Ureter (tissue), 1 donor: ENCODE measurements around the gene GPR155. TPM values are rescaled to one million over a fixed set of nuclear protein-coding genes. Genes with fewer than 3 reads are reported as not detected.
"Not testable (repeated sequence)": the region's sequence is repeated elsewhere in the genome, so short reads cannot be mapped to it uniquely, and the experiment has no call there.

Experiments
- DNase-seq: peaks from one replicate; pipeline ENCODE4 v3.0.0-alpha.2; 2020; ENCODE audit warnings: low spot score
- total RNA-seq: library from RNA; stranded (reverse); gene quantifications from one replicate; pipeline ENCODE4 v1.2.4, GENCODE V29; 2023
- donor health status: DM: yes; HTN: yes; CAD: no.

The GPR155 gene
- total RNA-seq, 1 donor from 2014 or later = 5.5 TPM

DNA sequence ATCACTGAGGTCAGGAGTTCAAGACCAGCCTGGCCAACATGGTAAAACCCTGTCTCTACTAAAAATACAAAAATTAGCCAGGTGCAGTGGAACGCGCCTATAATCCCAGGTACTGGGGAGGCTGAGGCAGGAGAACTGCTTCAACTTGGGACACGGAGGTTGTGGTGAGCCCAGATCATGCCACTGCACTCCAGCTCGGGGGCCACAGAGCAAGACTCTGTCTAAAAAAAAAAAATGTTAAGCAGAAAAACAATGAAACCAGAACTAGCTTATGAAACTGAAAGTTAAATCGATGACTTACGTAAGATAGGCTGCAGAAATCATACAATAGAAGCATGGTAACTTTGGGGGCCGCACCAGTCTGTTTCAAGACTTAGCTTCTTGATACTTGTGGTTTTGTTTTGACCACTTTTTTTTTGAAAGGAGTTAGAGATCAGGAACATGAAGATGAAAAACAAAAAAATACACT is 6.2 kb upstream of the GPR155 start:
- DNase-seq = no peak

DNA sequence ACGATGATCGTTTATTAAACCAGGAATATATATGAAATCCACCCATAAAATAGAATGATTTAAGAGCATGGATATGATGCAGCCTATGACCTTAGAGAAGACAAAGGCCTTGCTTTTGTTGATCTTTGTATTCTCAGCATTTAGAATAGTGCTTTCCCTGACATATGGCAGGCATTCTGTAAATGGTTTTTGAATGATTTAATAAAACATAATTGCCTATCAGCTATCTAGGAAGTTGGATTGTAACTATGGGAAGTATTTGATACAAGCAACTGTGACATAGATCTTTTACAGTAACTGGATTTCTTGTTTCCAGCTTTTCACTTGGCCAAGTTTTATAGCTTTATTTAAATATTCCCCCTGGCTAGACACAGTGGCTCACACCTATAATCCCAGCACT is 5.1 kb upstream of the GPR155 start:
- DNase-seq = no peak

DNA sequence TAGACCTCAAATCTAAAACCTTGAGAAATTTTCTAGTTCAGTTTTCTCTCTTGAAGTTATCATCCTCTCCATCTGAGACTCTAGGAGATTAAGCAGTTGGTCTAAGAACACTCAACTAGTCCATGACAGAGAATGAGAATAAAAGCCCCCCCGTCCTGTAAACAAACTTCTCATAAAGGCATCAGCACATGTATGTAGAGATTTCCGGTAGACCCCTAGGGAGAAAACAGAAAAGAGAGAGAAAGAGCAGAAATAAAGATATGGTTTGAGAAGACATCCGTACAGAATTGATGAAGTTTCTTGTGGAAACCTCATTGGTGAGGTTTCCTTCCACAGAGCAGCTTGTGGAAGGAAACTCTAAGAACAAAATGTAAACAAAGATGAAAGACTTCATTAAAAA is 3.2 kb upstream of the GPR155 start:
- DNase-seq = no peak

DNA sequence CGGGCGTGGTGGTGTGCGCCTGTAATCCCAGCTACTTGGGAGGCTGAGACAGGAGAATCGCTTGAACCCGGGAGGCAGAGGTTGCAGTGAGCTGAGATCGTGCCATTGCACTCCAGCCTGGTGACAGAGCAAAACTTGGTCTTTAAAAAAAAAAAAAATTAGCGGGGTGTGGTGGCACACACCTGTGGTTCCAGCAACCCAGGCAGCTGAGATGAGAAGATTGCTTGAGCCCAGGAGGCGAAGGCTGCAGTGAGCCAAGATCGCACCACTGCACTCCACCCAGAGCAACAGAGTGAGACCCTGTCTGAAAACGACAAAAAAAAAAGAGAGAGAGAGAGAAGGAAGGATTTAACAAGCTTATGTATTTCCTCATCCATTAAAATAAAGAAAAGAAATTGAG is 2.7 kb upstream of the GPR155 start:
- not testable (repeated sequence) for DNase-seq

DNA sequence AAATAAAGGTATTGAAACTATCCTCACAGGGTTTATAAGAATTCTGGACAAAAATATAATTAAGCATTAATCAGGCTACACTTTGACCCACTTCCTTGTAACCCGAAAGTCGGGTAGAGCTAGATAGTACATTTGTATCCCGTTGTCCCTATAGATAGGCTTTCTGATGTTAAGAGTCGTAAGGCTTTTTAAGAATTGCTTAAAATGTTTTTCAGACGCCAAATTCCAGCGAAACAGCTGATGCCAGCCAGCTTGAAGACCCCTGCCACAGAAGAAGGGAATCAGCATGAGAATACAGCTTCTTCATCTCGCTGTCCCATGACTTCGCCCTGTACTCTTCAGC is 962 bp upstream of the GPR155 start:
- DNase-seq = no peak

DNA sequence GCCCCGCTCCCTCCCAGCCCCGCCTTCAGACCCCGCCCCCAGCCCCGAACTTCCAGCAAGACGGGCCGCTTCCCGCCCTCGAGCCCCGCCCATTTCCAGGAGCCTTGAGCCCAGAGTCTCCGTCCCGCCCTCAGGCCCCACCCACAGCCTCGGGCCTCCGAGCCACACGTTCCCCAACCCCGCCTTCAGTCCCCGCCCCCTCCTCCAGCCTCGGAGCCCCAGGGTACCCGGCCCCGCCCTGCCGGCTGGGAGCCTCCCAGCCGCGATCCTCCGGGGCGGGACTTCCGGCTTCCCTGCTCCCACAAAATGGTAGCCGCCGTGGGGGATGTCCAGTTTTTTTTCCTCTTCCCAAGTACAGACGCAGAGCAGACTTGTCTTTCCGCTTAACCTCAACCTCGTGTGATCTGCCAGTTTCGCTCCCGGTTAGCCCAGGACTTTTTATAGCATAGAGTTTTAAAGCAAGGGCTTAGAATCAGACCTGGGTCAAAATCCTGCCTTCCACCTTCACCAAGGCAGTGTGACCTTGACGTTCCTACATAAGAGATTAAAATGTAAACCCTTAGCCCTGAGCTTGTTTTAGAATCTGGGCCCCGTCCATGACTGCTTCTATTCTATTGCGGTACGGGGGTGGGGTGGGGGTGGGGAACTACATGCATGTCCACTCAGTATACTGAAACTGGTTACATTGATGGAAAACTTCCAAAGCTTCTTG is 435 bp upstream of the GPR155 start:
- DNase-seq = peak; percentile 100

DNA sequence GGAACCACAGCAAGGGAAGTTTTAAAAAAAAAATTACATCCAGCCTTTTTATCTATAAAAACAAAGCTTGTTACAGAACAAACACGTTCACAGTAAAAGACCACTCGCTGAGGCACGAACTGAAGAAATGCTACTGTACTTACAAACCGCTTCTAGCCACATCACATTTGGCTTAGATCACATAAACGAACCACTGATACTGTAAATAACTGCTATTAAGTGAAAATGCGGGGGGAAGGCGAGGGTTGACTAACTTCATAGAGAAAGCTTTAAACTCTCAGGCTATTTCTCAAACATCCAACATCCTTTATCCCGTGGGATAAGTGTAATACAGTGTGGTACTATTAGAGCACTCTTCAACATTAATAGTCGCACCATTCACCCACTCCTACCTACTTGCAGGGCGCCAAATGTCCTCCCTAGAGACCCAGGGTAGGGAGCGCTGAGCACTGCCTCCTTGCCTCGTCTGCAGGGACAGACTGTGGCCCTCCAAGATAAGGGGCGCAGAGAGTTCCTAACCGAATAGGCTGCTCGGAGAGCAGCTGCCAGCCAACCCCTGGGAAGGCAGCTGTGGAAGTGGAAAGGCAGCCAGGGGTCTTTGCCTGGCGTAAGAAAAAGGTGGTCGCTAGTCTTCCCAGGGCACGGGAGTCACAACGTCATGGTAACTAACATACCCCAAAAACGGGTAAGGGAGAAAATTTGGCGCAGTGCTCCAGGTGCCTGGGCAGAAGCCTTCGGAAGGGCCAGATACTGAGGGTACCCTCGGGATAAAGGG is 854 bp downstream of the GPR155 start:
- no peak for DNase-seq

DNA sequence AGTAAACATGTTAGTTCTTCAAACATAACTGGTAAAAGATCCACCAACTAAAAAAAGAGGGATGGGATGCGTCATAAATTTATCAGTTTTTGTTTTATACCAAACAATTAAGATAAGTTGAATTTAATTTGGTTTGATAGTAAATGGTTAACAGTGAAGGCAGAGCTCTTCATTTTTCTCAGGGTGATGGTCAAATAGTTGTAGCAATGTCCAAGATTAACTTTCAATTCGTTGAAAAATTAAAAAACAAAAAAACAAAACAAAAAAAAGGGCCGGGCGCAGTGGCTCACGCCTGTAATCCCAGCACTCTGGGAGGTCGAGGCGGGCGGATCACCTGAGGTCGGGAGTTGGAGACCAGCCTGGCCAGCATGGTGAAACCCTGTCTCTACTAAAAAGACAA is 1.8 kb downstream of the GPR155 start:
- DNase-seq = not testable (repeated sequence)

DNA sequence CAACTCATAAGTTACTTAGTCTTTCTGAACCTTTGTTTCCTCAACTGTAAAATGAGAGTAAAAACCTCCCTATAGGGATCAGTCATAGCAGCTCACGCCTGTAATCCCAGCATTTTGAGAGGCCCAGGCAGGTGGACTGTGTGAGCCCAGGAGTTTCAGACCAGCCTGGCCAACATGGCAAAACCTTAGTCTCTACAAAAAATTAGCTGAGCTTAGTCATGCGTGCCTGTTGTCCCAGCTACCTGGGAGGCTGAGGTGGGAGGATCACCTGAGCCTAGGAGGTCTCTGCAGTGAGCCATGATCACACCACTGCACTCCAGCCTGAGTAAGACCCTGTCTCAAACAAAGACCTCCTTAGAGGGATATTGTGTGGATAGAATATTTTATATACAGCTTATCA is 2.3 kb downstream of the GPR155 start:
- DNase-seq = no peak

DNA sequence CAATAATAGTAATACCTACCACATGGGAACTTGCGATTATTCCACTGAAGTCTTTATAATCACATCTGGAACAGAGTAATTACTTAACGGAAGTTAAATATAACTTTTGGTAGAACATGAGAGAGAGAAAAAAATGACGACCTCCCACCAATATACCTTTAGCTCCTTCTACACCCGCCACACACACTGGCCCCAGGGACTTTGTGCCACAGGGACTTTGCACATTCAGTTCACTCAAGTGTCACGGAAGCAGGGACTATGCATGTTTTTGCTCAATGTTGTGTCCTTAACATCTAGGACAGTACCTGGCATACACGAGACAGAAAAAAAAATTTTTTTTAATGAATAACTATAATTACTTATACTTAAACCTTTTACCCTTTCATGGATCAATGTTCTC is 4.0 kb downstream of the GPR155 start:
- no peak for DNase-seq

DNA sequence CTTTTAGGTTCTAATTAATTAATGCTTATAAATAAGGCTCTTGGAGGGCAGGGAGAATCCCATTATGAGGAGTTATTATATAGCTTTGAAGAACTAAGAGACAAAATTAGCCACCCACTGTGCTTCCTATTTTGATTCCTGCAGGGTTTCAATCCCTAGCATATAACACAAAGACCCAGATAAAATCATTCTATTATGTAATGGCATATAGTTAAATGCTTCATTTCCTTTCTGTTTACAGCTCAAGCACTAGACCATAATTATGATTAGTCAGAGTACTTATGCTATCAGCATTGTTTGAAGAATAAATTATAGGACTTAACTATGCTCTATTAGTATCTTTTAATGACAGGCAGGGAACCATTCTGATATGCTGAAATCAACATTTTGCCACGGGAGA is 9.1 kb downstream of the GPR155 start:
- DNase-seq = no peak

DNA sequence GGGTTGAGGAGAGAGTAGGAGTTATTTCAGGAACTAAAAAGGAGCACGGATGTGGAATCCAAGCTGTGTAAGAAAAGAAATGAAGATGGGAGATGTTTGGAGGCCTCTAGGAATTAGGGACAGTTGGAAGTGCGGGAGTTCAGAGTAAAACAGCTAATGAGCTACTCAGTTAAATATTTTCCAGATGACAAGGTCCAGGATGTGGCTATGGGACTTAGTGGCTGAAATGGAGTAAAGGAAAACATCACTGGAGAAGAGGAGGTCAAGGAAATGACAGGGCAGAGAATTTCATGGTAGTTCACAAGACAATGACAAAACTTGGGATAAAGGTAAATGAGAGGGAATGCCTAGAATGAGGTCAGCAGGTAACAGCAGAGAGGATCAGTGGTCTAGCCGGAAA is 13.0 kb downstream of the GPR155 start:
- DNase-seq = no peak

DNA sequence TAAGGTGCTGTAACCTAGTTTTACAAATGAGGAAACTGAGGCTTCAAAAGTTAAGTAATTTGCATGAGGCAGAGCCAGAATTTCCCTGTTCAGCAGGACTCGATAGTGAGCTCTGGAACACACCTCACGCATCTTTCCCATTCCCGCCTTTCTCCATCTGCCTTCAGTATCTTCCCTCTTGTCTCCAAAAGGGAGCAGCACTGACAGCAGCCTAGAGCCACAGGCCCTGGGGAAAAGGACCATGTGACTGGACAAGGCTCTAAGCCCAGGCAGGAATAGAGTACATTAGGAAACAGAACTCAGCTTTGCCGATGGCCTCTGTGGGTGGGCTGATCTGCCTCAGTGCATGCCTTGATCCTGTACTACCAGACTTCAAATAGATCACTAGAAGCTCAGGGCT is 21.5 kb downstream of the GPR155 start:
- no peak for DNase-seq

DNA sequence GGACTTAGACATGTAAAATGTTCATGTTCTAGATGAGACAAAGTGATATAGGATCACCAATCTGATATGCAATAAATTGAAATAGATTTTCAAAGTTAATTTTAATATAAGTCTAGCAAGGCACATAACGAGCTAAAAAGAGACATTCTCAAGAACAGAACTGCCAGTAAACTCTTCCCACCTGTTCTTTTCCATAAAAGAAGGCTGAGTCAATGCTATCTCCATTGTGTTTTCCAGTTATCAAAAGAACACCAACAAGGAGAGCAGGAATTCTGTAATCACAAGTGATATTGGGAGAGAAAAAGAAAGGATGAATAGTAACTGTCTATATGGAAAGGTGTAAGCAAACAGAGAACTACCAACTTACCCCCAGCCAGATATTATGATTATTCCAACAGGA is 25.6 kb downstream of the GPR155 start:
- DNase-seq = no peak

DNA sequence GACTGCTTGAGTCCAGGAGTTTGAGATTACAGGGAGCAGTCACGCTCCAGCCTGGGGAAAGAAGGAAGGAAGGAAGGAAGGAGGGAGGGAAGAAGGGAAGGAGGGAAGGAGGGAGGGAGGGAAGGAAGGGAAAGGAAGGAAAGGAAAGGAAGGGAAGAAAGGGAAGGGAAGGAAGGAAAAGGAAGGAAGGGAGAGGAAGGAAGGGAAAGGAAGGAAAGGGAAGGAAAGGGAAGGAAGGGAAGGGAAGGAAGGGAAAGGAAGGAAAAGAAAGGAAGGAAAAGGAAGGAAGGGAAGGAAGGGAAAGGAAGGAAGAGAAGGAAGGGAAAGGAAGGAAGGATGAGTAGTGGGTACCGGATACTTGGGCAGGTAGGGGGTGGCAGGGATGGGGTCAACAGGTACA is 32.3 kb downstream of the GPR155 start:
- no peak for DNase-seq

DNA sequence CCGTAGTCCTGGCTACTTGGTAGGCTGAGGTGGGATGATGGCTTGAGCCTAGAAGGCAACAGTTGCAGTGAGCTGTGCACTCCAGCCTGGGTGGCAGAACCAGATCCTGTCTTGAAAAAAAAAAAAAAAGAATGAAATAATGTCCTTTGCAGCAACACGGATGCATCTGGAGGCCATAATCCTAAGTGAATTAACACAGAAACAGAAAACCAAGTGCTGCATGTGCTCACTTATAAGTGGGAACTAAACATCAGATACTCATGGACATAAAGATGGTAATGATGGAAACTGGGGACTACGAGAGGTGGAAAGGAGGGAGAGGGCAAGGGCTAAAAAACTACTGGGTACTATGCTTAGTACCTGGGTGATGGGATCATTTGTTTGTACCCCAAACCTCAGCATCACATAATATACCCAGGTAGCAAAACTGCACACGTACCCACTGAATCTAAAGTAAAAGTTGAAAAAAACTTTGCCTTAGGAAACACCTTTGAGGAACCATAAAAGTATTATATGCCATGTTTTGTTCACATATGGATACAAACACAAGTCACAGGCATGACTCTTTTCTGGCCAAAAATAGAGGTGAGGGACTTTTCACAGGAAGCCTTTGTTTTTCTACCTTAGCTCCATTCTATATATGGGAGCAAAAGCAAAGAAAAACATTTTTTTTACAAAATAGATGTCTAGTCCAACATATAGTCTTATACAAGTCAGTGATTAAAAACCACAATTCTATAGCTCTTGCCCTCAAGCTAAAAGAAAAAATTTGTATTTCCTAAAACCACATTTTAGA is 36.6 kb downstream of the GPR155 start:
- no peak for DNase-seq

DNA sequence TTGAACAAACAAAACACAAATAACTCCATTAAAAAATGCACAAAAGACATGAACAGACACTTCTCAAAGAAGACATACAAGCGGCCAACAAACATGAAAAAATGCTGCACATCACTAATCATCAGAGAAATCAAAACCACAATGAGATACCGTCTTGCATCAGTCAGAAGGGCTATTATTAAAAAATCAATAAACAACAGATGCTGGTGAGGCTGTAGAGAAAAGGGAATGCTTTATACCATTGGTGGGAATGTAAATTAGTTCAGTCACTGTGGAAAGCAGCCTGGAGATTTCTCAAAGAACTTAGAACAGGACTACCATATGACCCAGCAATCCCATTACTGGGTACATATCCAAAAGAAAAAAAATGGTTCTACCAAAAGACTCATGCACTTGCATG is 37.8 kb downstream of the GPR155 start:
- no peak for DNase-seq

DNA sequence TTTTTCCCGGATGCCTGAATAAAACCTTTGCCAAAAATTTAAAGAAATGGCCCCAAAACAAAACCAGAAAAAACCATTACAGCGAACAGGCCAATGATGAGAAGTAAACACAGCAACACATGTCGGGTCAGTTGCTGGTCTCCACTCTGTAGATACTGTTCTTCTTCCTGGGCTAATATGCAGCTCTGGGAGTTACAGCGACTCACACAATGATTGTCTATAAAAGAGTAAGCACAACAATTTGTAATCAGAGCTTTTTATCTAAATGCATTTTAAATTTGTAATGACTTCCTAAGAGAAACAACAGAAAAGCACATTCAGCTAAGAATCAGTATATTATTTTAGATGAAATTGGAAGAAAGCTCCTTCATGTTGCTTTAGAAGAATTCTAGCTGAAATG is 40.3 kb downstream of the GPR155 start:
- DNase-seq = no peak

DNA sequence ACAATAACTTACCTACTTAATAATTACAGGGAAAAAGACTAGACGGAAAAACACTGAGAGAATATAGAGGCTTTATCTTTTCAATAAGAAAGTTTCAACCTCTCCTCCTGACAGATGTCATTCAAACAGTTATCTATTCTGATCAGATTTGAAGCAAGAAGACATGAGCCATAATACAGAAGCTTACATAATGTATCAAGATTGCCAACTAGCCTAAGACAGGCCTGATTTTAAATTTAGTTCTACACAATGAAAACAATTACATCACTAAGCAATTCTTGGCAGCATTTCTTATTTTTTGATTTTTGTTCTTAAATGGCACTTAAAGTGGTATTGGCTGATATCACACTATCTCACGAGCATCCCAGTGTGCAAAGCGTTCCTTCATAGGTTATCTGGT is 41.6 kb downstream of the GPR155 start:
- DNase-seq = no peak

DNA sequence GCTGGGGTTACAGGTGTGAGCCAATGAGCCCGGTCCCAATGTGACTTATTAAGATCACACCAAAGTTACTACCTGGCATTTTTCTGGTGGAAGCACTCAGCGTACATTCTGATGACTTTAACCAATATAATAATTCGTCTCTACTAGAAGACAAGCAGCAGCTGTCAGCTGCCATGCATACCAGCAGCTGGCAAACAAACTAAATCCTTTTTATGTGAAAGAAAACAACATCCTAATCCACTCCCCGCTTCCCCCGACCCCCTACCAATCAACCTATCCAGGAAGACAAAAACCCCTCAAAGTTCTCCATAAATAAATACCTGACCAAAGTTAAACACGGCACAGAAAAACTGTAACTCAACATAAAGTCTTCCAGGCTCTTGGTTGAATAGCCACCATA is 42.1 kb downstream of the GPR155 start:
- DNase-seq = no peak

DNA sequence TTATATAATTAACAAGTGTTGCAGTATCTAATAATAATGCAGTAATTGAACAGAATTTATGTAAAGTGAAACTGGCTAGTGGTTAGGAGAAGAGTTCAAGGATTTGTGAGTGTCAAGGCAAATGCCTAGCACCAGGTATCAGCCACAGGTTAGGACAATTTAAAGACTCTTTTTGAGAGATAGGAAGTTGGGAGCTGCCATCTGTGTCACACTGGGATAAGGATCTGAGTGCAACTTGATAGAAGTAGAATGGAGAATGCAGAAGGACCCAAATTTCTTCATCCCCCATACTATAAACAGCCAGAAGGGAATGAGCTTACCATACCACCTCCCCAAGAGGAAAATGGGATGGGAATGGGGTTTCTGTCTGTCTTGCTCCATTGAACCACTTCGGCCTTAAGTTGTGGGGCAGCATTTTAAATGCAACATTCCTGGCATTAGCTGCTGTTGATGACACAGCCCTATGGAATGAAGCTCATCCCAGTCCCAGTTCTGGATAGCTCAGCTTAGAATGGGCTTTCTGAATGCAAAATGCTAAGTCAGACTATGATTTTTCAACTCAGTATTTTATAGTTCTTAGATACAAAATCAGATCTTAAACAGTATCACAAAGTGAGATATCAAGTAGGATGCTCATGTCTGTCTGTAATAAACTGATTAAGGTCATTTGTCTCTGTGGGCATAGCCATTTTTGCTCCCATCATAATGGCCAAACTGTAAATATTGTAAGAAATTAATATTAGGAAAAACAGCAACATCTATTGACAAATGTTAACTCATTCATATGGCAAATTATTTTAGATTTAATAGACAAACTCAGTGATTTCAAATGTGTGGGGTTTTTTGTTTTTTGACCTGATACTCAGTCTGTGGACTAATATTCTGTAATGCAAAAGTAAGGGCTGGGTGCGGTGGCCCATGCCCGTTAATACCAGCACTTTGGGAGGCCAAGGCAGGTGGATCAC is 44.0 kb downstream of the GPR155 start:
- no peak for DNase-seq

DNA sequence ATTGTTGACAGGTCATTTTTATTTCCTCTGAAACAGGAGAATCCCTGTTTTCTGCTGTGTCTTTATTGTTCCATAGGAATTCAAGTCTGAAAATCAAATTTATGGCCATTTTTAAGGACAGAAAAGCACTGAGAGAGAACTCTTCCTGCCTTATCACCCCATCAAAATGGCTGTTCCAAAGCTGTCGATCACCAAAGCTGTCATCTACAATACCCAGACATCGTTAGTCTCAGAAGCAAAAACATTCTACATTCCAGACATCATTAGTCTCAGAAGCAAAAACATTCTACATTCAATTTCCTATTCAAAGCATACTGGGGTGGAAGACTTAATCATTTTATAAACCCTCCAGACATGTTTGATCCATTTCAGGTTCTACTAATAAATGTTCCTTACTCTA is 46.9 kb downstream of the GPR155 start:
- DNase-seq = no peak
